GM19238 (cell line): ENCODE results near the gene PRC1.
"Not testable (repeated sequence)": the region's sequence is repeated elsewhere in the genome, so short reads cannot be mapped to it uniquely, and the experiment has no call there.

Experiments used
- DNase-seq: peaks from one replicate; pipeline ENCODE4 v3.0.0; 2011; ENCODE audit warnings: low spot score; ENCODE audit not compliant: insufficient read length

PRC1 gene

GRCh38 chr15:90994417-90995311 lies at the start of gene PRC1:
Gene PRC1 (minus strand): TSS chr15:90994535. CDS start chr15:90994417, 118 bp downstream.
- DNase-seq, result peak; percentile 99

DNA sequence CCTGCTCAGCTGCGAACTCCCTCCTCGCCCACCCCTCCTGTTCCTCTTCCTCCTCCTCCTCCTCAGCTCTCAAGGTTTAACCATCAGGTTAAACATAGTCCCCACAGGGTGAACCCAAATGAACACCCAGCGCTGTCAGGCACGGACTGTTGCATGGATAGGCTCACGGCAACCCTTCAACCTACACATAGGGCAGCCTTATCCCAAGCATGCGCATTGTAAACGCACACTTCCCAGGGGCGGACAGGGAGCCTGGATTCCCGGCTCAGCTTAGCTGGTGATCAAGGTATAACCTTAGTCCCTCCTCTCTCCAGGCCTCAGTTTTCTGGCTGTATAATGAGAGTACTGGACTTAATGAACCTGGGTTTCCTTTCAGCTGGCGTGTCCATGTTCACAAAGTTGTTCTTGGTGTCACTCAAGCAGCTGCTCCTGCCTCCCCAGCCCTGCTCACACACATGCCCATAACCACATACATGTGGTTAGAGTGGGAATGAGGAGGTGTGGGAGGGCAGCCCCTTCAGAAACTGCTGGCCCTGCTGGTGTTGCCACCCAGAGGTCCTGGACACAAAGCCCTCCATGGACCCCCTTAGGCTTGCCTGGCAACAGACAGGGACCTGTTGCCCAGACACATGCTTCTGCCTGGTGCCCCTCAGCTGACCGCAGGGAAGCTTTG lies 49.0 kb upstream of the PRC1 start:
- no peak for DNase-seq

DNA sequence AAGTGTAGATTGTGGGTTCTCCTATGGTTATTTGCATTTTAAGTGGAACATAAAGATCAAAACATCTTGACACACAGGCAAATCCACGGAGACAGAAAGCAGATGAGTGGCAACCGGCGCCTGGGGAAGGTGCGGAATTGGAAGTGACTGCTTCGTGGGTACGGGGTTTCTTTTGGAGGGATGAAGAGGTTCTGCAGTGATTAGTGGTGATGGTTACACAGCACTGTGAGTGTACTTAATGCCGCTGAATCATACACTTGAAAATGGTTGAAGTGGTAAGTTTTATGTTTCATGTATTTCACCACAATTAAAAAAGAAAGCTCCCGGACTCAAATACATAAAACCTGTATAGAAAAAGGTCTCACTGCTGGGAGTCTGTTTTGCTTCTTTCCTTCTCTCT lies 46.5 kb upstream of the PRC1 start:
- DNase-seq, result no peak

DNA sequence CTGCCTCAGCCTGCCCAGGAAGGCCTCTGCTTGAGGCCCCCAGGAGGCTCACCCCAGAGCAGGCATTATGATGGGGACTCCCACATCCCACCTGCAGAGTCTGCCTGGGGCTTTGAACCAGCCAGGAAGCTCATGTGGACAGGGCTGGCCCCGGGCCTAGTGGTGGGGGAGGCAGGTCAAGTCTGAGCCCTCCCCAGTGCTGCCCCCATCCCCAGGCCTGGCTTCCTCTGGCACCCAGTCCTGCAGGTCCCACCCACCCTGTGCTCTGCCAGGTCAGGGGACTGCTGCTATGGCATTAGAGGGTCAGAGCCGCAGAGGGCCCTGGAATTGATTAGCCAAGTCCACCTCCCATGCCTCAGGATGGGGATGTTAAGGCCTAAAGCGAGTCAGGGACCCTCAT lies 45.7 kb upstream of the PRC1 start:
- DNase-seq, result no peak

DNA sequence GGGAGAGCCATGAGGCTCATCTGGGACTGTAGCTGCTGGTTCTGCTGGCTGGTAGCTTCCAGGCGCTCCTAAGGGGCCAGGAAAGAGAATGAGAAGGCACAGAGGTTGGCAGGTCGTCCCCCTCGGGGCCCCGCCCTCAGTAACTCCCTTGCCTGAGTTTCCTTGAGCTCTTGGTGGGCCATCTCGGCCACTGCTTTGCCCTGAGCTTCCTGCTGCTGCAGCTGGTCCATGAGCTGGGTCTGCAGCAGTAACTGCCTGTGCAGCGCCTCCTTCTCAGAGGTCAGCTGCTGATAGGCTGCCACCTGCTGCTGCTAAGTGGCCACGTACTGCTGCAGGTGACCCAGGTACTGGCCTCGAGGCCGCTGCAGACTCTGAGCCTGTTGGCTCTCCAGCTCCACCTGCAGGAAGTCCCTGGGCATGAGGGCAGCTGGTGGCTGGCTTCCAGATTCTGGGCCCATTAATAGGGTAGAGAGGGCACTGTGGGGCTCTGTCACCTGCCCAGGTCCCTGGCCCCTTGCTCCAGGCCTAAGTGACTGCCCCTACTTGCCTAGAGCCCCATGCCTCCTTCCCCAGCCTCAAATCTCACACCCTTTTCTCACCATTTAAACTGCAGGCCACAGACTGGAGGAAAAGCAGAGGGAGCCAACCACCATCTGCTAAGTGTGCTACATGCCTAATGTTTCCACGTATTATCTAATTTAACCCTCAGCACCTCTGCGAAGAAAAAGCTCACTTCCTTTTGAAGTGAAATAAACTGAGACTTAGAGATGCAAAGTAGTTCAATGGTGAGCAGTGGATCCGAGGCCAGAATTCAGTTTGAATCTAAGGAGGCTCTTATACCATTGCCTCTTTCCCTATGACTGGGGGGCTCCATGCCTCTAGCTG lies 38.8 kb upstream of the PRC1 start:
- no peak for DNase-seq

GRCh38 chr15:91031796-91032195 lies 37.5 kb upstream of the PRC1 start:
- DNase-seq, result no peak

DNA sequence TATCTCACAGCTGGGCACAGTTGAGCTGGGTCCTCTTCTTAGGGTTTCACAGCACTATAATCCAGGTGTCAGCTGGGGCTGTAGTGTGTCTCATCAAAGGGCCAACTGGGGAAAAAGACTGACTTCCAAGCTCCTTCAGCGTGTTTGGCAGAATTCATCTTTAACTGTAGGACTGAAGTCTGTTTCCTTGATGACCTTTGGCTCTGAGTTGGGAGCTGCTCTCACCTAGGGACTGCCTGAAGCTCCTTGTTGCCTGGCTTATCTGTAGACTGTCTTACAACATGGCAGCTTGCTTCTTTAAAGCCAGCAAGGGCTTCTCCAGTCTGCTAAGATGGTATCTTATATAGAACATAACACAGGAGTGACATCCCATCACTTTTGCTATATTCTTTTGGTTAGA lies 33.3 kb upstream of the PRC1 start:
- no peak for DNase-seq

DNA sequence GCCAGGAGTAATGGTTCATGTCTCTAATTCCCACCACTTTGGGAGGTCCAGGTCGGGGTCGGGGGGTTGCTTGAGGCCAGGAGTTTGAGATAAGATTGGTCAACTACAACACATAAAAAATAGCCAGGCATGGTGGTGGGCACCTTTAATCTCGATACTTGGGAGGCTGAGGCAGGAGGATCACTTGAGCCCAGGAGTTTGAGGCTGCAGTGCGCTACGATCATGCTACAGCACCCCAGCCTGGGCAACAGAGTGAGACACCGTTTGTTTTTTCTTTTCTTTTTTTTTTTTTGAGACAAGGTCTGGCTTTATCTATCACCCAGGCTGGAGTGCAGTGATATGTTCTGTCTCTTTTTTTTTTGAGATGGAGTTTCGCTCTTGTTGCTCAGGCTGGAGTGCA lies 29.4 kb upstream of the PRC1 start:
- DNase-seq, result no peak

GRCh38 chr15:91022832-91023129 lies 28.4 kb upstream of the PRC1 start:
- DNase-seq, result no peak

DNA sequence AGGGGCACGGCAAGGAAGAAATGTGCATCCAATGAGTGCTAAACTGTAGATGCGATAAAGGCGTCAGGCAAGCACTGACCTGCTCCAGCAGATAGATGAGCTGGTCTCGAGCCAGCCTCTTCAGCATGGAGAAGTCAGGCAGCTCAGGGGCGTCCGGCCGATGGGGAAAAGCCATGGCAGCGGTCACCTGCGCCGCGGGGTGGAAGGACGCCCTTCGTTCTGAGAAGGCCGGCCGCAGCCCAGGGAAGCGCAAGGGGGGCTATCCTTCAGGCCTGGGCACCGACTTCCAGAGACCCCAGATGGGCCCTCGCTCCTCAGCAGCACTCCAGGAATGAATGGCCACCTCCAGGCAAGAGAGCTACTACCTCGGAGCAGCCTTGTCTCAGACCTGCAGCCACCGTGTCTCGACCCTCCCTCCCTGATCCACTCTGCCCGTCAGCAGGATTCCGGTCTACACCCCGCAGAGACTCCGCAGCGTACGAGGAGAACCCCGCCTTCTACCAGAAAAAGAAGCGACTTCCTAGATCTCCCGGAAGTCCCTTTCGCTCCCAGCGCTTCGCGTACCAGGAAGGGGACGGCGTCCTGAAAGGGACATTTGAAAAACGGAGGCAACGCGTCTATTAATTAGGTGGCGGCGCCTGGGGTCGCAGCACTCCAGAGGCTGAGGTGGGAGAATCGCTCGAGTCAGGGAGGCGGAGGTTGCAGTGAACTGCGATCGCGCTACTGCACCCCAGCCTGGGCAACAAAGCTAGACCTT lies 27.9 kb upstream of the PRC1 start, which contains the start of gene VPS33B:
Gene VPS33B (minus strand): TSS at position 520 of the 757 bp plus-strand sequence. CDS start 345 bp downstream, at position 175.
- DNase-seq, result peak; percentile 48

GRCh38 chr15:91021516-91022074 lies 27.3 kb upstream of the PRC1 start:
- no peak for DNase-seq

GRCh38 chr15:91018158-91018557 lies 23.8 kb upstream of the PRC1 start:
- no peak for DNase-seq

DNA sequence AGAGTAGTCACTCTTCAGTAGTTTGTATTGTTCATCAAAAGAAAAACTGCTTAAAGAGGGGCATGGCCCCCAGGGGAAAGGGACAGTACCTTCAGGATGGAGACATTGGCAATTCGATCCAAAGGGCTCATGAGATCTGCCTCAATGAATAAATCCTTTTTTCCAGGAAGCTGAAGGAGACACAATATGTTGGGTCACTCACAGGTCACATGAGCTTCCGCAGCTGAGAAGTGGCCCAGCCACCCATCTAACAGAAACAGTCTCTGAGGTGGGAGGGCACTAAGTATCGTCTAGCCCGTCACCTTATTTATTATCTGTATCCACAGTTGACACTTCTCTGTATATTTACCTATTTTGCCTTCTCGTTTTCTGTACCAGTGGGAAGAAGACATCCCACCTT lies 23.4 kb upstream of the PRC1 start:
- DNase-seq, result no peak

DNA sequence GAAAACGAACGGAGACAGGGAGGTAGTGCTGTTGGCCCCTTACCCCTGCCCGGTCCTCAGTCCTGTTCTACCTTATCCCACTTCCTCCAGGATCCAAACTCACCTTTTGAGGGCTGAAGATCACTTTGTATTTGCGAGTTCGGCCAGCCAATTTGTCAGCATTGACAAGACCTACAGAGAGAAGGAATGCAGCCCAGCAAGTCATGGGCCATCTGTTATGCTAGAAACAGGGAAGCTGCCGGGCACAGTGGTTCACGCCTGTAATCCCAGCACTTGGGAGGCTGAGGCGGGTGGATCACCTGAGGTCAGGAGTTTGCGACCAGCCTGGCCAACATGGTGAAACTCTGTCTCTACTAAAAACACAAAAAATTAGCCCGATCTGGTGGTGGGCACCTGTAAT lies 19.4 kb upstream of the PRC1 start:
- not testable (repeated sequence) for DNase-seq

DNA sequence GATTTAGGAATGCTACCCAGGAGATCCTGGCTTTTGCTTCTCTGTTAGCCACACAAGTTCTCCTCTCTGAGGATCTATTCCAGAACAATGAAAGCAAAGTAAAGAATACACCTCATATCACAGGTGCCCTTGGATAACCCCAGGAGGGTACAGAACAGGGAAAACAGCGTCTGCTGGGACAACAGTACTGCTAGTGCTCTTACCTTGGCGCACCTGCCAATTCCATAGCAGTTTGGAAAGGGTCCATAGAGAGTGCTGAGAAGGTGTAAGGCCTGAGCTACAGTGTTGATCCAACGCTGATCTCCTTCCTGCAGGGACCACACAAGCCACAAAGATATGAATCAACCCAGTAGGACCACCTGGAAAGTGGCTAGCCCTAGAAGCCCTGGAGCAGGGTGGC lies 12.9 kb upstream of the PRC1 start:
- no peak for DNase-seq

- no peak for DNase-seq
Measured at GRCh38 chr15:91001209-91001608, 6.9 kb upstream of the PRC1 start.

DNA sequence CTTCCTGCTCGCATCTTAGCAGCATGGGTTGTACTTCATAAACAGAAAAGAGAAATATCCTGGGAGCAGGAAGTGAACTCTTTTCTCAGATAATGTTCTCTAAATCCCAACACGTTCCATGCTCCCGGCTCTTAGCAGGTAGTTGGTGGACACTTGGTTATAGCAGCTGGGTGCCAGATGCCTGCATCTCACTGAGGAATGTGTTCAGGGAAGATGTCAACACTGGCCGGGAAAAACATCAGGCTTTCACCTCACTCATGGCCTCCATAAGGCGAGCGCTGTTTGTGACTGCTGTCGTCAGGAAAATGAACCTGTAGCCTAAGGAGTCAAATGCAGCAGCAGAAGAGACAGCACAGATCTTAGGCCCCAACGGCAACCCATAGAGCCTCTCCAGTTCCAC lies 4.4 kb upstream of the PRC1 start:
- DNase-seq, result no peak

DNA sequence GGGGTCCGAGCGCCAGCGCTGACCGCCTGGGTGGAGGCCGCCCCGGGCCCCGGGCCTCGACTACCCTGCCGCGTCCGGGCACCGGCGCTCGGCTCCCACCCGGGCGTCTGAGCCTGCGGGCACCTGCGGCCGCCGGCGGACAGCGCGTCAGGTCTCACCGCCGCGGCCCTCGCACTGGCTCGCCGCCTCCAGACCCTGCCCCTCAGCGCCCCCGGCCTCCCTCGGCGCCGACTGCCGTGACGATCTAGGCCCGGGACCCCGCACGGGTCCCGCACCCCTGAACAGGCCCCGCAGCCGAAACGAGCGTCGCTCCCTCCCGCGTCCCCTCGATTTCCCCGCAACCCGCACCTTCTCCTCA lies 297 bp downstream of the PRC1 start:
- DNase-seq, result peak; percentile 19

- no peak for DNase-seq
Measured at GRCh38 chr15:90991587-90992285, 2.6 kb downstream of the PRC1 start.

DNA sequence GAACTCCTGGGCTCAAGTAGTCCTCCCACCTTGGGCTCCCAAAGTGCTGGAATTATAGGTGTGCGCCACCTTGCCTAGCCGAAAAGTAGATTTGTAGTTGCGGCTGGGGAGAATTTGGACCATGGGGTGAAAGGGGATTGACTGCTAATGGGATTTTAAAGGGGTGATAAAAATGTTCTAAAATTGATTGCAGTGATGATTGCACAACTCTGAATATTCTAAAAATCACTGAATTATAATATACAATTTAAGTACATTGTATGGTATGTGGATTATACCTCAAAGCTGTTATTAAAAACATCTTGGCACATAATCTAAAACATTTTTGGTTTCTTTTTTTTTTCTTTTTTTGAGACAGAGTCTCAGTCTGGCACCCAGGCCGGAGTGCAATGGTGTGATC lies 3.9 kb downstream of the PRC1 start:
- DNase-seq, result no peak
